ENCODE results near the gene MEGF11. TPM values are rescaled to one million over a fixed set of nuclear protein-coding genes. Genes with fewer than 3 reads are reported as not detected.

The MEGF11 gene
- total and polyA plus RNA-seq, 7 donors, result 0.04 to 0.05 TPM; not detected in 5

- WGBS, 3 donors, result 81 to 89% (median 84%) methylated on average over 5 of the region's 5 CpGs
- H3K9me3 ChIP-seq, result no peaks in the 10 kb centered on the region
- no peak overlapping the region for H3K4me3 ChIP-seq
- no peak for ATAC-seq
- no peaks in the 10 kb centered on the region for H3K36me3 ChIP-seq (ENCODE audit: insufficient read depth in 1 of 2, low read depth in 1 of 2)
- TF ChIP-seq CTCF (IDR thresholded peaks at IDR 0.05), result no peak
- no peaks in the 10 kb centered on the region for H3K4me1 ChIP-seq
- H3K27me3 ChIP-seq (ENCODE audit: insufficient read depth in 3 of 3, low read length in 2 of 3), result peaks cover 0 to 6% (median 0%) of the 10 kb centered on the region in 3 donors
- DNase-seq, result no peak
- no peak overlapping the region for H3K27ac ChIP-seq
- intact Hi-C loops (cut with DNase I), result no loop called here
Observed at GRCh38 chr15:66102563-66103292, 150.8 kb downstream of the MEGF11 start.

GRCh38 chr15:66101715-66102395 is 151.7 kb downstream of the MEGF11 start:
- WGBS, 3 donors, result 77 to 80% (median 79%) methylated on average over 10 of the region's 10 CpGs
- intact Hi-C loops (cut with DNase I), result no loop called here
- peaks cover 0 to 6% (median 0%) of the 10 kb centered on the region in 3 donors for H3K27me3 ChIP-seq (ENCODE audit: insufficient read depth in 3 of 3, low read length in 2 of 3)
- TF ChIP-seq CTCF (IDR thresholded peaks at IDR 0.05), result no peak
- ATAC-seq, result no peak
- no peak for DNase-seq
- no peaks in the 10 kb centered on the region for H3K36me3 ChIP-seq (ENCODE audit: insufficient read depth in 1 of 2, low read depth in 1 of 2)
- H3K9me3 ChIP-seq, result no peaks in the 10 kb centered on the region
- H3K27ac ChIP-seq, result no peak overlapping the region
- H3K4me1 ChIP-seq, result no peaks in the 10 kb centered on the region
- H3K4me3 ChIP-seq, result no peak overlapping the region

- intact Hi-C loops (cut with DNase I), result no loop called here
- H3K27me3 ChIP-seq (ENCODE audit: insufficient read depth in 3 of 3, low read length in 2 of 3), result no peaks in the 10 kb centered on the region
- H3K4me3 ChIP-seq, result no peak overlapping the region
- H3K9me3 ChIP-seq, result no peaks in the 10 kb centered on the region
- WGBS, 3 donors, result 78 to 93% (median 88%) methylated on average over 7 to 10 of the region's 10 CpGs
- no peaks in the 10 kb centered on the region for H3K4me1 ChIP-seq
- no peak for ATAC-seq
- no peak for DNase-seq
- no peaks in the 10 kb centered on the region for H3K36me3 ChIP-seq (ENCODE audit: insufficient read depth in 1 of 2, low read depth in 1 of 2)
- no peak overlapping the region for H3K27ac ChIP-seq
- no peak for TF ChIP-seq CTCF (IDR thresholded peaks at IDR 0.05)
Observed at GRCh38 chr15:66100761-66101160, 152.8 kb downstream of the MEGF11 start.

GRCh38 chr15:66099950-66100671 is 153.4 kb downstream of the MEGF11 start:
- no peak overlapping the region for H3K27ac ChIP-seq
- ATAC-seq, result no peak
- H3K27me3 ChIP-seq (ENCODE audit: insufficient read depth in 3 of 3, low read length in 2 of 3), result peaks cover 0 to 2% (median 0%) of the 10 kb centered on the region in 3 donors
- DNase-seq, result no peak
- intact Hi-C loops (cut with DNase I), result no loop called here
- H3K9me3 ChIP-seq, result no peaks in the 10 kb centered on the region
- TF ChIP-seq CTCF (IDR thresholded peaks at IDR 0.05), result no peak
- WGBS, 3 donors, result 85 to 90% (median 88%) methylated on average over 15 of the region's 15 CpGs
- no peaks in the 10 kb centered on the region for H3K36me3 ChIP-seq (ENCODE audit: insufficient read depth in 1 of 2, low read depth in 1 of 2)
- no peaks in the 10 kb centered on the region for H3K4me1 ChIP-seq
- H3K4me3 ChIP-seq, result no peak overlapping the region
